ENCODE results near the gene FAM3A. TPM values are rescaled to one million over a fixed set of nuclear protein-coding genes. Genes with fewer than 3 reads are reported as not detected.

The FAM3A gene
- total RNA-seq, 2 donors from 2014 or later: 23.6 to 24.3 TPM

DNA sequence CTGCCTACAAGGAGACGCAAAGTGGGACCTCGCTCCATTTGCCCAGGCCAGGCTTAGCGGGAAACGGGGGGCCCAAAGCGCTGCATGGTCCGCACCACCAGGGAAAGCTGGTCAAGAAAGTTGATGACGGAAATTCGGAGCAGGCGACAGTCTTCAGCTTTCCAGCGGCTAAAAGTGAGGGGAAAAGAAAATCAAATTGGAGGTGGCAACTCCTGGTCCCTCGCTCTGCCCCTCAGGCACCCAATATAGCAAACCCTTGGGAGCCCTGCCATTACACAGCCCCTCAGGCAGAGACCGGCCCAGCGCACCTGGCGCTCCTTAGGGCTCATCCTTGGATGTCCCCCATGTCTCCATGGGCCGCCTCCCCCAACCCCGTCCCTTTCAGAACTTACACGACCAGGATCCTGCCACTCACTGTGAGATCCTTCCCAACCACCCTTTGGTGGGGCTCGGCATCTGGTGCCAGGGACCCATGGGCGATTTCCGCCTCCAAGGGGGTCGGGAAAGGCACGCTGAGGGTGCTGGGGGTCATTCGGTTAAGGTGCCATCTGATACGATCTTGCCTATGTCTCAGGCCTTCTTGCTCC, 38.0 kb downstream of the FAM3A start:
- H3K9me3 ChIP-seq (ENCODE audit: control insufficient read depth, low read length): no peaks in the 10 kb centered on the region
- H3K27me3 ChIP-seq (ENCODE audit: control insufficient read depth, insufficient read depth, low read length, poor library complexity, severe bottlenecking): no peaks in the 10 kb centered on the region
- no peak for DNase-seq
- no peaks in the 10 kb centered on the region for H3K27me3 Mint-ChIP-seq (ENCODE audit: insufficient read depth)
- H3K36me3 ChIP-seq (ENCODE audit: control insufficient read depth, insufficient read depth, low read length): no peaks in the 10 kb centered on the region
- peak overlapping the region; percentile 77 for H3K4me3 ChIP-seq (ENCODE audit: low read length)
- H3K4me1 ChIP-seq (ENCODE audit: control insufficient read depth, insufficient read depth, low read length): no peaks in the 10 kb centered on the region
- H3K27ac Mint-ChIP-seq: no peak overlapping the region
- peak overlapping the region; percentile 71 for H3K4me3 Mint-ChIP-seq
- H3K9me3 Mint-ChIP-seq: peaks cover 66% of the 10 kb centered on the region
- 66 to 92% methylated on average over 9 to 22 of the region's 24 CpGs for WGBS, 2 experiments (ENCODE audit: insufficient coverage in 1 of 2, insufficient read length in 1 of 2)
- H3K27ac ChIP-seq (ENCODE audit: low read depth, low read length): no peak overlapping the region
- H3K4me1 Mint-ChIP-seq: no peaks in the 10 kb centered on the region
- TF ChIP-seq, protein P1, sequence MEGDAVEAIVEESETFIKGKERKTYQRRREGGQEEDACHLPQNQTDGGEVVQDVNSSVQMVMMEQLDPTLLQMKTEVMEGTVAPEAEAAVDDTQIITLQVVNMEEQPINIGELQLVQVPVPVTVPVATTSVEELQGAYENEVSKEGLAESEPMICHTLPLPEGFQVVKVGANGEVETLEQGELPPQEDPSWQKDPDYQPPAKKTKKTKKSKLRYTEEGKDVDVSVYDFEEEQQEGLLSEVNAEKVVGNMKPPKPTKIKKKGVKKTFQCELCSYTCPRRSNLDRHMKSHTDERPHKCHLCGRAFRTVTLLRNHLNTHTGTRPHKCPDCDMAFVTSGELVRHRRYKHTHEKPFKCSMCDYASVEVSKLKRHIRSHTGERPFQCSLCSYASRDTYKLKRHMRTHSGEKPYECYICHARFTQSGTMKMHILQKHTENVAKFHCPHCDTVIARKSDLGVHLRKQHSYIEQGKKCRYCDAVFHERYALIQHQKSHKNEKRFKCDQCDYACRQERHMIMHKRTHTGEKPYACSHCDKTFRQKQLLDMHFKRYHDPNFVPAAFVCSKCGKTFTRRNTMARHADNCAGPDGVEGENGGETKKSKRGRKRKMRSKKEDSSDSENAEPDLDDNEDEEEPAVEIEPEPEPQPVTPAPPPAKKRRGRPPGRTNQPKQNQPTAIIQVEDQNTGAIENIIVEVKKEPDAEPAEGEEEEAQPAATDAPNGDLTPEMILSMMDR (conservative IDR thresholded peaks at IDR 0.05): no peak
- H3K9ac ChIP-seq (ENCODE audit: extremely low read depth, low read length, poor library complexity, severe bottlenecking): peak overlapping the region; percentile 25
- peaks cover 17% of the 10 kb centered on the region for H3K36me3 Mint-ChIP-seq (ENCODE audit: low read depth)

DNA sequence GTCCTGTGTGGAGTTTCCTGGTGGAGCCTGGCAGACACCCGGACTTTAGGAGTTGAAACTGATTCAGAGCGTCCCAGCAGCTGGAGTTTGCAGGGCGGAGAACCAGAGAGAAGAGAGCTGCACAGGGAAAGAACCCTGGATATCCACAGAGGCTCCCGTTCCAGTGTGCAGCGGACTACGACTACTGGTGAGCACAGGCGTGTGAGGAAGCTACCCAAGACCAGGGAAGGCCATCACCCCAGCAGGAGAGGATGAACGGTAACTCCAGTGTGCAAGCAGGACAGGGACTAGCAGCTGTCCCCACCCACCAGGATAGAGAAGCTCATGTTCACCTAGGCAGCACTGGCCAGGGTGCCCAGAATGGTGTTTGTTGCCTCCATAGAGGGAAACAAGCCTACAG, 39.2 kb downstream of the FAM3A start:
- no peak overlapping the region for H3K4me3 Mint-ChIP-seq
- H3K9me3 ChIP-seq (ENCODE audit: control insufficient read depth, low read length): no peaks in the 10 kb centered on the region
- H3K27ac Mint-ChIP-seq: no peak overlapping the region

DNA sequence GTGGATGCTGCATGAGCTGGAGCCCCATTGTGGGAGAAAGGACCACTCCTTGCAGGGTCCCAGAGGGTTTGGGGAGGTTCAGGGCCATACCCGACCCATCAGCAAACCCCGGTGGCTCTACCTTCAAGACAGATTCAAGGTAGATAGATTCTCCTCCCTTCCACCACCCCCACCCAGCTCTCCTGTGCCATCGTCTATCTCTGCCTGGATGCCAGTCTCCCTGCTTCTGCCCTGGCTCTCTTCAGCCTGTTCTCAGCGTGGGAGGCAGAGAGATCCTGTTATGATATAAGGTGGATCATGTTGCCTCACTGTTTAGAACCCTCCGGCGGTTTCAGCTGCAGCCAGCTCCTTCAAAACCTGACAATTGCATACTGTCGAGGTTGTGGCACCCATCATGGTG, 42.3 kb downstream of the FAM3A start:
- no peaks in the 10 kb centered on the region for H3K4me1 ChIP-seq (ENCODE audit: control insufficient read depth, insufficient read depth, low read length)
- H3K9me3 ChIP-seq (ENCODE audit: control insufficient read depth, low read length): no peaks in the 10 kb centered on the region
- H3K9ac ChIP-seq (ENCODE audit: extremely low read depth, low read length, poor library complexity, severe bottlenecking): no peak overlapping the region
- DNase-seq: no peak
- H3K27ac Mint-ChIP-seq: no peak overlapping the region
- H3K4me3 ChIP-seq (ENCODE audit: low read length): no peak overlapping the region
- H3K4me1 Mint-ChIP-seq: no peaks in the 10 kb centered on the region
- no peaks in the 10 kb centered on the region for H3K27me3 ChIP-seq (ENCODE audit: control insufficient read depth, insufficient read depth, low read length, poor library complexity, severe bottlenecking)
- H3K9me3 Mint-ChIP-seq: peaks cover 71% of the 10 kb centered on the region
- peaks cover 24% of the 10 kb centered on the region for H3K36me3 Mint-ChIP-seq (ENCODE audit: low read depth)
- no peak overlapping the region for H3K27ac ChIP-seq (ENCODE audit: low read depth, low read length)
- H3K36me3 ChIP-seq (ENCODE audit: control insufficient read depth, insufficient read depth, low read length): no peaks in the 10 kb centered on the region
- WGBS, 2 experiments (ENCODE audit: insufficient coverage in 1 of 2, insufficient read length in 1 of 2): 94% methylated on average over 6 of the region's 7 CpGs; no CpG with 5 or more reads in 1 of the 2 experiments
- TF ChIP-seq, protein P1 (conservative IDR thresholded peaks at IDR 0.05): no peak
- H3K4me3 Mint-ChIP-seq: no peak overlapping the region
- no peaks in the 10 kb centered on the region for H3K27me3 Mint-ChIP-seq (ENCODE audit: insufficient read depth)

More for the DNA sequence above, 39.2 kb downstream of the FAM3A start:
- Mint-ChIP-seq H3K36me3 (ENCODE audit: low read depth) (peaks cover 22% of the 10 kb centered on the region), H3K4me1 (no peaks in the 10 kb centered on the region), H3K9me3 (peaks cover 66% of the 10 kb centered on the region), H3K27me3 (ENCODE audit: insufficient read depth) (no peaks in the 10 kb centered on the region)
- Histone ChIP-seq H3K4me3 (ENCODE audit: low read length) (no peak overlapping the region), H3K4me1 (ENCODE audit: control insufficient read depth, insufficient read depth, low read length) (no peaks in the 10 kb centered on the region), H3K9ac (ENCODE audit: extremely low read depth, low read length, poor library complexity, severe bottlenecking) (no peak overlapping the region), H3K27ac (ENCODE audit: low read depth, low read length) (no peak overlapping the region), H3K27me3 (ENCODE audit: control insufficient read depth, insufficient read depth, low read length, poor library complexity, severe bottlenecking) (no peaks in the 10 kb centered on the region), H3K36me3 (ENCODE audit: control insufficient read depth, insufficient read depth, low read length) (no peaks in the 10 kb centered on the region)
- DNase-seq: no peak
- TF ChIP-seq, protein P1 (conservative IDR thresholded peaks at IDR 0.05): no peak
- 99 to 100% methylated on average over 1 to 8 of the region's 8 CpGs for WGBS, 2 experiments (ENCODE audit: insufficient coverage in 1 of 2, insufficient read length in 1 of 2)
